Skeletal muscle tissue (tissue), 4 donors: ENCODE data around the gene ANXA10. TPM values are rescaled to one million over a fixed set of nuclear protein-coding genes. Genes with fewer than 3 reads are reported as not detected.
"Not testable (repeated sequence)": the region's sequence is repeated elsewhere in the genome, so short reads cannot be mapped to it uniquely, and the experiment has no call there.

Experiments
- H3K27ac ChIP-seq: one replicate; pipeline ENCODE4 v1.7.0; 2013; ENCODE audit warnings: mild to moderate bottlenecking, low read depth, low read length, inconsistent platforms
- H3K27me3 ChIP-seq, 3 donors: one replicate each; pipeline ENCODE4 v1.7.0; 2013; ENCODE audit warnings: low read length in 3 of 3; ENCODE audit not compliant: control insufficient read depth in 3 of 3, insufficient read depth in 3 of 3
- H3K36me3 ChIP-seq, 3 donors: one replicate each; pipeline ENCODE4 v1.7.0; 2013; ENCODE audit warnings: low read length in 3 of 3; ENCODE audit not compliant: control insufficient read depth in 3 of 3, insufficient read depth in 3 of 3
- H3K4me1 ChIP-seq, 3 donors: one replicate each; pipeline ENCODE4 v1.7.0; 2013; ENCODE audit warnings: low read length in 3 of 3, mild to moderate bottlenecking in 3 of 3; ENCODE audit not compliant: control insufficient read depth in 3 of 3, insufficient read depth in 3 of 3
- H3K4me3 ChIP-seq, 3 donors: one replicate each; pipeline ENCODE4 v1.7.0; 2013; ENCODE audit warnings: low read length in 3 of 3
- H3K9ac ChIP-seq, 3 donors: one replicate each; pipeline ENCODE4 v1.7.0; 2013; ENCODE audit warnings: low read length in 3 of 3, mild to moderate bottlenecking in 3 of 3, moderate library complexity in 2 of 3, low read depth in 1 of 3
- H3K9me3 ChIP-seq, 3 donors: one replicate each; pipeline ENCODE4 v1.7.0; 2013; ENCODE audit warnings: low read length in 3 of 3; ENCODE audit not compliant: control insufficient read depth in 3 of 3
- total RNA-seq: library from RNA; depleted of rRNA; stranded (reverse); fragments of >200 nt; gene quantifications from one replicate; pipeline ENCODE4 v1.2.3, GENCODE V29; 2014
- donor health status: Osteomylitis.

Gene ANXA10
- total RNA-seq, 1 donor from 2014 or later, result not detected

DNA sequence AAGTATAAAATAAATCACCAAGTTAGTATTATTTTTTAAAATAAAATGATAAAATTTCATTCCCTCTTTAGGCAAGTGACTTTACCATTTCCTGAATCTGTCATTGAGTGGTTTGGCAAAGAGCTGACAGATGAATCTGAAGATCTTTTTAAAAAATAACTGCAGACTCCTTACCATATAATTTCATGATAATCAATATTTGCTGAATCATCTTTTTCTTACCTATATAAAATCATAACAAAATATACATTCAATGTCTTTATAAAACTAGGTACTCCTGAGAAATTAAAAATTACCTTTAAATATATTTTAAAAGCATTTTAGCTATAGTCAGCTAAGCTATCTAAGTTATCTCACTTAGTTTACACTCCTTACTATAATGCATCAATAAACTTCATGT lies 17.2 kb downstream of the ANXA10 start:
- no peaks in the 10 kb centered on the region for H3K9me3 ChIP-seq
- H3K36me3 ChIP-seq, result no peaks in the 10 kb centered on the region
- no peak overlapping the region for H3K9ac ChIP-seq
- H3K27me3 ChIP-seq, result no peaks in the 10 kb centered on the region
- no peaks in the 10 kb centered on the region for H3K4me1 ChIP-seq
- no peak overlapping the region for H3K27ac ChIP-seq
- H3K4me3 ChIP-seq, result no peak overlapping the region

DNA sequence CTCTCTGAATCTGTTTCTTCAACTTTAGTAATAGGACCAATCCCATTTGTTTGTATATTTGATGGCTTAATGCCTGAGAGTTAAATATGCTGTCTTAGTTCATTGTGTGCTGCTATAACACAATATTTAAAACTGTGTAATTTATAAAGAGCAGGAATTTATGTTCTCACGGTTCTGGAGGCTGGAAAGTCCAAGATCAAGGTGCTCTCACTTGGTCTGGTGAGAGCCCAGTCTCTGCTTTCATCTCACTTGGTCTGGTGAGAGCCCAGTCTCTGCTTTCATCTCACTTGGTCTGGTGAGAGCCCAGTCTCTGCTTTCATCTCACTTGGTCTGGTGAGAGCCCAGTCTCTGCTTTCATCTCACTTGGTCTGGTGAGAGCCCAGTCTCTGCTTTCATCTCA lies 20.7 kb downstream of the ANXA10 start:
- not testable (repeated sequence) for H3K9me3 ChIP-seq, H3K36me3 ChIP-seq, H3K27me3 ChIP-seq, H3K9ac ChIP-seq, H3K4me1 ChIP-seq, H3K4me3 ChIP-seq, H3K27ac ChIP-seq

- Histone ChIP-seq H3K9ac (no peak overlapping the region), H3K27ac (no peak overlapping the region), H3K36me3 (no peaks in the 10 kb centered on the region), H3K27me3 (no peaks in the 10 kb centered on the region), H3K4me3 (no peak overlapping the region), H3K4me1 (peaks cover 0 to 7% (median 3%) of the 10 kb centered on the region in 3 donors), H3K9me3 (no peaks in the 10 kb centered on the region)
Measured at GRCh38 chr4:168118116-168118655, 25.8 kb downstream of the ANXA10 start.

DNA sequence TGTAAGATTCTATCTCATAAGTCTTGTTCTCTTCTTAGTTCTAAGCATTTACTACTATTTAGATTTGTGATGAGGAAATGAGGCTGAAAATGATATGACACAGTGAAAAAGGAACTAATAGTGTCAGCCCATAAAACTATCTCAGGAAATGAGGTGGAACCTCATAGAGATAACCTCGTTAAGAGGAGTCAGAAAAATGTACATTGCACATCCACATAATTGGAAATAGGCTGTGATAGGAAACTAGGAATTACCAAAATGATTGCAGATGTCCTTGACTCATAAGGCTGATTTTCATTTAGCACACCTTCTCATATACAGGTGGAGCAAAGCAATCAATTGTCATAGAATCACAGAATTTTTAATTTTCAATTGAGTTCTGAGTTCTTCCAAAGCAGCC lies 26.8 kb downstream of the ANXA10 start:
- Histone ChIP-seq H3K4me1 (peaks cover 0 to 7% (median 3%) of the 10 kb centered on the region in 3 donors), H3K9ac (no peak overlapping the region), H3K9me3 (no peaks in the 10 kb centered on the region), H3K36me3 (no peaks in the 10 kb centered on the region), H3K4me3 (no peak overlapping the region), H3K27me3 (no peaks in the 10 kb centered on the region), H3K27ac (no peak overlapping the region)

DNA sequence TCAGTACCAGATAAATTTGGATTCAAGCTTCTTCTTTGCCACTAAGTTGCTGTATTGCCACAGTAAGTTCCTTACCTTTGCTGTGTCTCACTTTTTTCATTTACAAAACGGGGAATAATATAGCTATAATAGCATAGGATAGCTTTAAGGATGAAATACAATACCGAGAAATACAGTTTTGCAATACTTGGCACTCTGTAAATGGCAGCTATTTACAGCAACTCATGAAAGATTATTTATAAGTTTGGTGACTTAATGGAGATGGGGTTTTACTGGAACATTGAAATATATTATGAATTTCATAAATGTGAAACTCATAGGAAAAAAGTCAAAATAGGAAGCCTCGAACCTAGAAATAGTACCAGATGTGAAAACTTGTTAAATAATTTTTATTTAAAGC lies 27.6 kb downstream of the ANXA10 start:
- no peaks in the 10 kb centered on the region for H3K27me3 ChIP-seq
- no peak overlapping the region for H3K27ac ChIP-seq
- H3K4me3 ChIP-seq, result peak overlapping the region in 1 of 3 donors; percentile 2
- peaks cover 0 to 7% (median 3%) of the 10 kb centered on the region in 3 donors for H3K4me1 ChIP-seq
- H3K36me3 ChIP-seq, result no peaks in the 10 kb centered on the region
- H3K9me3 ChIP-seq, result no peaks in the 10 kb centered on the region
- H3K9ac ChIP-seq, result no peak overlapping the region

DNA sequence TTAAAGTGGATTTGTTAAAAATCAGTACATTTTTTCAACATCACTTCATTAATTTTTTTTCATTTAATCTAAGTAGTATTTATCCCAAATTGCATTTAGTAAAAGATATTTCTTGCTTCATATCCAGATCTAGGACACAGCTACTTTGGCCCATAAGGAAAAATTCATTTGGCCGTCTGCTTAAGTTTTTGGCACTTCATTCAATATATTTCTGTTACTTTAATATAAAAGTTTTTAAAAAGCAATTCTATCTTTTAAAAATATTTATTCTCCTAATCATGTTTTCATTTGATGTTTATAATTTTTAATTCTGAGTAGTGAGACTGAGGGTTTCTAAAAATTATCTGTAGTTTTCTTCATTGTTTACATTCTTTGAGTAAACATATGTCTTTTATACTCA lies 28.5 kb downstream of the ANXA10 start:
- H3K9me3 ChIP-seq, result no peaks in the 10 kb centered on the region
- no peak overlapping the region for H3K9ac ChIP-seq
- no peaks in the 10 kb centered on the region for H3K27me3 ChIP-seq
- no peak overlapping the region for H3K4me3 ChIP-seq
- H3K36me3 ChIP-seq, result no peaks in the 10 kb centered on the region
- H3K4me1 ChIP-seq, result peaks cover 0 to 7% (median 3%) of the 10 kb centered on the region in 3 donors
- no peak overlapping the region for H3K27ac ChIP-seq

GRCh38 chr4:168124008-168124641 lies 31.8 kb downstream of the ANXA10 start:
- Histone ChIP-seq H3K27ac (no peak overlapping the region), H3K9me3 (no peaks in the 10 kb centered on the region), H3K36me3 (no peaks in the 10 kb centered on the region), H3K9ac (no peak overlapping the region), H3K4me1 (peaks cover 0 to 7% (median 6%) of the 10 kb centered on the region in 3 donors), H3K4me3 (no peak overlapping the region), H3K27me3 (no peaks in the 10 kb centered on the region)

DNA sequence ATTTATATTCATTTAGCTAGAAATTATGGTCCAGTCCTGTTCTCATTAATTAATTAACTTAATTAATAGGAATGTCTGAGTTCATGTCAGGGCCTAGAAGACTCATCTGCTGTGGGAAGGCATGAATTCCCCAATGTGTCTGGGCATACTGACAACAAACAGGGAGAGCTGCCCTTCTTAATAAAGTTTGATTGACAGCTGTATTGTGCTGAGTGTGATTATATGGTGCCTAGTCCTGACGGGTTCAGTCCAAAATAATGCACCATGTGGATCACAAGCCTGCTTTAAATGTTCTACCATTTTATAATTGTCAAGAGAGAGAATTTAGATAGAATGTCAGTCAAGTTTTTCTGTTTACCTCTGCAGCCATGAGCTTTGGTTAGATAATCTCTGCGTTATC lies 34.6 kb downstream of the ANXA10 start:
- no peaks in the 10 kb centered on the region for H3K36me3 ChIP-seq
- H3K27me3 ChIP-seq, result no peaks in the 10 kb centered on the region
- no peak overlapping the region for H3K27ac ChIP-seq

GRCh38 chr4:168128601-168129000 lies 36.3 kb downstream of the ANXA10 start:
- H3K27me3 ChIP-seq, result no peaks in the 10 kb centered on the region
- H3K4me1 ChIP-seq, result peaks cover 0 to 4% (median 0%) of the 10 kb centered on the region in 3 donors
- no peaks in the 10 kb centered on the region for H3K9me3 ChIP-seq
- H3K9ac ChIP-seq, result no peak overlapping the region
- H3K27ac ChIP-seq, result no peak overlapping the region
- no peaks in the 10 kb centered on the region for H3K36me3 ChIP-seq
- no peak overlapping the region for H3K4me3 ChIP-seq

More for the DNA sequence above, 34.6 kb downstream of the ANXA10 start:
- Histone ChIP-seq H3K9me3 (no peaks in the 10 kb centered on the region), H3K4me3 (no peak overlapping the region), H3K9ac (no peak overlapping the region), H3K4me1 (peaks cover 0 to 4% (median 0%) of the 10 kb centered on the region in 3 donors)

GRCh38 chr4:168129046-168129772 lies 36.9 kb downstream of the ANXA10 start:
- Histone ChIP-seq H3K36me3 (no peaks in the 10 kb centered on the region), H3K27me3 (no peaks in the 10 kb centered on the region), H3K9me3 (no peaks in the 10 kb centered on the region), H3K27ac (no peak overlapping the region), H3K4me1 (peaks cover 0 to 4% (median 0%) of the 10 kb centered on the region in 3 donors), H3K9ac (no peak overlapping the region), H3K4me3 (no peak overlapping the region)
